PFSK-1 (cell line): ENCODE data around the gene MAU2.

Experiments used
- POLR2AphosphoS5 ChIP-seq: IDR thresholded peaks from 2 replicates; pipeline ENCODE4 v1.6.1; 2012; ENCODE audit warnings: low read depth, mild to moderate bottlenecking, control low read depth, low read length, moderate library complexity
- REST ChIP-seq, 2 experiments: IDR thresholded peaks; 2 replicates each; pipeline versions ENCODE4 v1.6.1 to v1.8.0; 2011 to 2012; ENCODE audit warnings: low read depth in 2 of 2, low read length in 2 of 2, control low read depth in 1 of 2, inconsistent platforms in 1 of 2, mild to moderate bottlenecking in 1 of 2, moderate library complexity in 1 of 2; ENCODE audit not compliant: insufficient read depth in 1 of 2
- SIN3A ChIP-seq: IDR thresholded peaks from 2 replicates; pipeline ENCODE4 v1.6.1; 2012; ENCODE audit warnings: mild to moderate bottlenecking, low read length, moderate library complexity, borderline replicate concordance; ENCODE audit not compliant: insufficient read depth
- TAF1 ChIP-seq: IDR thresholded peaks from 2 replicates; pipeline ENCODE4 v1.6.1; 2012; ENCODE audit warnings: low read length, control low read depth, borderline replicate concordance; ENCODE audit not compliant: insufficient read depth

- no peak for TF ChIP-seq POLR2AphosphoS5
- TF ChIP-seq TAF1: no peak
- TF ChIP-seq REST (IDR thresholded peaks at IDR 0.05; ENCODE audit: insufficient read depth in 1 of 2, low read depth in 2 of 2, low read length in 2 of 2): no peak
- no peak for TF ChIP-seq SIN3A
Measured at GRCh38 chr19:19276851-19277250, 43.8 kb upstream of the MAU2 start.
